ENCODE measurements around the gene GNG11.

GNG11 gene

GRCh38 chr7:93955304-93955703 lies 33.8 kb downstream of the GNG11 start:
- no peak for DNase-seq

- no peak for DNase-seq
Observed at GRCh38 chr7:93957767-93958166, 36.2 kb downstream of the GNG11 start.

- no peak for DNase-seq
Observed at GRCh38 chr7:93958216-93958615, 36.7 kb downstream of the GNG11 start.

GRCh38 chr7:93958651-93959050 lies 37.1 kb downstream of the GNG11 start:
- no peak for DNase-seq

- DNase-seq: no peak
Observed at GRCh38 chr7:93960986-93961385, 39.5 kb downstream of the GNG11 start.

GRCh38 chr7:93964262-93964661 lies 42.7 kb downstream of the GNG11 start:
- no peak for DNase-seq

GRCh38 chr7:93964813-93965212 lies 43.3 kb downstream of the GNG11 start:
- no peak for DNase-seq

GRCh38 chr7:93968911-93969620 lies 47.5 kb downstream of the GNG11 start:
- no peak for DNase-seq

GRCh38 chr7:93972029-93972725 lies 50.6 kb downstream of the GNG11 start:
- no peak for DNase-seq

GRCh38 chr7:93973134-93973533 lies 51.6 kb downstream of the GNG11 start:
- DNase-seq: no peak

- DNase-seq: no peak
Observed at GRCh38 chr7:93977211-93977950, 55.8 kb downstream of the GNG11 start.
